Left ventricle myocardium inferior (tissue), 1 donor: Measurements from ENCODE around the gene DVL2. TPM values are rescaled to one million over a fixed set of nuclear protein-coding genes. Genes with fewer than 3 reads are reported as not detected.

Experiments
- DNase-seq: peaks from one replicate; pipeline ENCODE4 v3.0.0-alpha.2; 2020
- H3K27ac ChIP-seq: fragments of 200-600 bp; replicated peaks from 2 replicates; pipeline ENCODE4 v1.8.0; 2021
- H3K27me3 ChIP-seq: fragments of 200-600 bp; 2 replicates; pipeline ENCODE4 v1.8.0; 2021; ENCODE audit warnings: low read depth
- H3K36me3 ChIP-seq: fragments of 200-600 bp; 2 replicates; pipeline ENCODE4 v1.8.0; 2021
- H3K4me1 ChIP-seq: fragments of 200-600 bp; 2 replicates; pipeline ENCODE4 v1.8.0; 2021
- H3K4me3 ChIP-seq: fragments of 200-600 bp; 2 replicates; pipeline ENCODE4 v1.8.0; 2021; ENCODE audit warnings: mild to moderate bottlenecking, moderate library complexity
- H3K9me3 ChIP-seq: fragments of 200-600 bp; replicated peaks from 2 replicates; pipeline ENCODE4 v1.8.0; 2021
- CTCF ChIP-seq: fragments of 200-600 bp; IDR thresholded peaks from 2 replicates; pipeline ENCODE4 v1.8.0; 2021; ENCODE audit warnings: antibody characterized with exemption, mild to moderate bottlenecking, borderline replicate concordance
- intact Hi-C: fragments of 100-400 bp; cut with micrococcal nuclease; formaldehyde crosslinking; loops from one replicate; pipeline ENCODE4 v1.11.0; 2022
- total RNA-seq: library from RNA; stranded (reverse); fragmentation: NEBNext Ultra II Directional; extraction: Animal tissue kit (Norgen Biotek cat#: 25700); gene quantifications from one replicate; pipeline ENCODE4 v1.2.1, GENCODE V29; 2021
- donor health status: DM: no; HTN: yes; CAD: no; lungs with severe emphysema.

DVL2 gene
- total RNA-seq, 1 donor from 2014 or later, result 19.8 TPM

- no peak for DNase-seq
- no peaks in the 10 kb centered on the region for H3K27me3 ChIP-seq
- H3K4me3 ChIP-seq, result peak overlapping the region; percentile 79
- H3K9me3 ChIP-seq, result no peaks in the 10 kb centered on the region
- no peak for TF ChIP-seq CTCF
- peaks cover 80% of the 10 kb centered on the region for H3K4me1 ChIP-seq
- intact Hi-C loops, result no loop called here
- H3K27ac ChIP-seq, result no peak overlapping the region
- H3K36me3 ChIP-seq, result peaks cover 31% of the 10 kb centered on the region
Measured at GRCh38 chr17:7235693-7236665, 1.7 kb upstream of the DVL2 start.

GRCh38 chr17:7233701-7234082, 625 bp downstream of the DVL2 start:
- intact Hi-C loops, result no loop called here
- no peak for DNase-seq

GRCh38 chr17:7232114-7232513, 2.2 kb downstream of the DVL2 start:
- Histone ChIP-seq H3K9me3 (no peaks in the 10 kb centered on the region), H3K36me3 (peaks cover 55% of the 10 kb centered on the region), H3K4me3 (no peak overlapping the region), H3K4me1 (peaks cover 51% of the 10 kb centered on the region), H3K27me3 (no peaks in the 10 kb centered on the region), H3K27ac (no peak overlapping the region)
- DNase-seq, result no peak
- no peak for TF ChIP-seq CTCF
- intact Hi-C loops, result no loop called here

More at GRCh38 chr17:7233701-7234082, 625 bp downstream of the DVL2 start:
- no peaks in the 10 kb centered on the region for H3K27me3 ChIP-seq
- peak overlapping the region; percentile 79 for H3K4me3 ChIP-seq
- H3K4me1 ChIP-seq, result peaks cover 61% of the 10 kb centered on the region
- H3K9me3 ChIP-seq, result no peaks in the 10 kb centered on the region
- H3K36me3 ChIP-seq, result peaks cover 39% of the 10 kb centered on the region
- no peak for TF ChIP-seq CTCF
- peak overlapping the region; percentile 93 for H3K27ac ChIP-seq

- Histone ChIP-seq H3K36me3 (peaks cover 61% of the 10 kb centered on the region), H3K9me3 (no peaks in the 10 kb centered on the region), H3K27ac (no peak overlapping the region), H3K4me1 (peaks cover 46% of the 10 kb centered on the region), H3K27me3 (no peaks in the 10 kb centered on the region), H3K4me3 (no peak overlapping the region)
- intact Hi-C loops, result no loop called here
- no peak for DNase-seq
- no peak for TF ChIP-seq CTCF
Measured at GRCh38 chr17:7229504-7229903, 4.8 kb downstream of the DVL2 start.

GRCh38 chr17:7228920-7229319, 5.4 kb downstream of the DVL2 start:
- H3K36me3 ChIP-seq, result peaks cover 66% of the 10 kb centered on the region
- H3K4me3 ChIP-seq, result no peak overlapping the region
- no peak for DNase-seq
- intact Hi-C loops, result no loop called here
- no peaks in the 10 kb centered on the region for H3K27me3 ChIP-seq
- no peak for TF ChIP-seq CTCF
- peaks cover 46% of the 10 kb centered on the region for H3K4me1 ChIP-seq
- no peaks in the 10 kb centered on the region for H3K9me3 ChIP-seq
- no peak overlapping the region for H3K27ac ChIP-seq
